Stomach (tissue), 4 donors: ENCODE data around the gene UTP4.

Source experiments
- EP300 ChIP-seq: sonication (generic); formaldehyde crosslinking; IDR thresholded peaks from one replicate; pipeline ENCODE4 v1.6.1; 2017; ENCODE audit warnings: antibody characterized with exemption
- POLR2A ChIP-seq, 4 donors: fragments of 450-650 bp; IDR thresholded peaks; one replicate each; pipeline ENCODE4 v1.6.1; 2016; ENCODE audit warnings: antibody characterized with exemption in 4 of 4, control low read depth in 2 of 4, mild to moderate bottlenecking in 1 of 4, moderate library complexity in 1 of 4
- POLR2AphosphoS5 ChIP-seq, 3 donors: sonication (generic); formaldehyde crosslinking; IDR thresholded peaks; one replicate each; pipeline ENCODE4 v1.6.1; 2016; ENCODE audit warnings: antibody characterized with exemption in 3 of 3
- TF ChIP-seq, protein P1 (sequence below), 7 experiments: fragments of 450-650 bp in 4 of 7; fragments of 200-600 bp in 3 of 7; sonication (generic) in 3 of 7; IDR thresholded peaks; one replicate each; pipeline ENCODE4 v1.5.1; 2016 to 2019; ENCODE audit warnings: antibody characterized with exemption in 7 of 7, control low read depth in 2 of 7, mild to moderate bottlenecking in 1 of 7

GRCh38 chr16:69171325-69172084, 39.1 kb downstream of the UTP4 start:
- TF ChIP-seq, protein P1, sequence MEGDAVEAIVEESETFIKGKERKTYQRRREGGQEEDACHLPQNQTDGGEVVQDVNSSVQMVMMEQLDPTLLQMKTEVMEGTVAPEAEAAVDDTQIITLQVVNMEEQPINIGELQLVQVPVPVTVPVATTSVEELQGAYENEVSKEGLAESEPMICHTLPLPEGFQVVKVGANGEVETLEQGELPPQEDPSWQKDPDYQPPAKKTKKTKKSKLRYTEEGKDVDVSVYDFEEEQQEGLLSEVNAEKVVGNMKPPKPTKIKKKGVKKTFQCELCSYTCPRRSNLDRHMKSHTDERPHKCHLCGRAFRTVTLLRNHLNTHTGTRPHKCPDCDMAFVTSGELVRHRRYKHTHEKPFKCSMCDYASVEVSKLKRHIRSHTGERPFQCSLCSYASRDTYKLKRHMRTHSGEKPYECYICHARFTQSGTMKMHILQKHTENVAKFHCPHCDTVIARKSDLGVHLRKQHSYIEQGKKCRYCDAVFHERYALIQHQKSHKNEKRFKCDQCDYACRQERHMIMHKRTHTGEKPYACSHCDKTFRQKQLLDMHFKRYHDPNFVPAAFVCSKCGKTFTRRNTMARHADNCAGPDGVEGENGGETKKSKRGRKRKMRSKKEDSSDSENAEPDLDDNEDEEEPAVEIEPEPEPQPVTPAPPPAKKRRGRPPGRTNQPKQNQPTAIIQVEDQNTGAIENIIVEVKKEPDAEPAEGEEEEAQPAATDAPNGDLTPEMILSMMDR (IDR thresholded peaks at IDR 0.05), result no peak
- TF ChIP-seq POLR2A (IDR thresholded peaks at IDR 0.05) (no peak), EP300 (no peak), POLR2AphosphoS5 (IDR thresholded peaks at IDR 0.05) (no peak)
